Nephron (organoid): ENCODE data around the gene REN.

ENCODE experiments used
- H3K27ac Mint-ChIP-seq, 3 experiments: 2 replicates each; pipeline ENCODE4 v1.8.0; 2020; ENCODE audit warnings: mixed read lengths in 3 of 3, mild to moderate bottlenecking in 2 of 3, moderate library complexity in 1 of 3
- H3K27me3 Mint-ChIP-seq: 2 replicates; pipeline ENCODE4 v1.8.0; 2021; ENCODE audit warnings: low read depth, mild to moderate bottlenecking, moderate library complexity, mixed read lengths
- H3K36me3 Mint-ChIP-seq: 2 replicates; pipeline ENCODE4 v1.8.0; 2020; ENCODE audit warnings: low read depth, mixed read lengths
- H3K4me1 Mint-ChIP-seq: 2 replicates; pipeline ENCODE4 v1.8.0; 2020; ENCODE audit warnings: mixed read lengths
- H3K4me3 Mint-ChIP-seq, 3 experiments: 2 replicates each; pipeline ENCODE4 v1.8.0; 2020; ENCODE audit warnings: mild to moderate bottlenecking in 3 of 3, mixed read lengths in 3 of 3, moderate library complexity in 2 of 3
- H3K9me3 Mint-ChIP-seq: 2 replicates; pipeline ENCODE4 v1.8.0; 2020; ENCODE audit warnings: mixed read lengths
- CTCF ChIP-seq, 3 experiments: fragments of 200-600 bp; sonication (generic); IDR thresholded peaks; one replicate each; pipeline ENCODE4 v1.5.0; 2021; ENCODE audit warnings: antibody characterized with exemption in 3 of 3; ENCODE audit not compliant: unreplicated experiment in 3 of 3

Gene REN

GRCh38 chr1:204206121-204206520 lies 40.0 kb upstream of the REN start:
- H3K9me3 Mint-ChIP-seq, result no peaks in the 10 kb centered on the region
- H3K27ac Mint-ChIP-seq, result peak overlapping the region; percentile 6 to 28 (median 10)
- no peak for TF ChIP-seq CTCF (IDR thresholded peaks at IDR 0.05; ENCODE audit: unreplicated experiment in 3 of 3)
- peaks cover 10% of the 10 kb centered on the region for H3K4me1 Mint-ChIP-seq
- no peaks in the 10 kb centered on the region for H3K36me3 Mint-ChIP-seq
- no peak overlapping the region for H3K4me3 Mint-ChIP-seq
- peaks cover 46% of the 10 kb centered on the region for H3K27me3 Mint-ChIP-seq

GRCh38 chr1:204205486-204205885 lies 39.3 kb upstream of the REN start:
- Mint-ChIP-seq H3K27me3 (peaks cover 51% of the 10 kb centered on the region), H3K36me3 (no peaks in the 10 kb centered on the region), H3K9me3 (no peaks in the 10 kb centered on the region), H3K27ac (no peak overlapping the region), H3K4me1 (peaks cover 10% of the 10 kb centered on the region), H3K4me3 (no peak overlapping the region)
- no peak for TF ChIP-seq CTCF (IDR thresholded peaks at IDR 0.05; ENCODE audit: unreplicated experiment in 3 of 3)

GRCh38 chr1:204204944-204205343 lies 38.8 kb upstream of the REN start:
- no peak for TF ChIP-seq CTCF (IDR thresholded peaks at IDR 0.05; ENCODE audit: unreplicated experiment in 3 of 3)
- Mint-ChIP-seq H3K36me3 (no peaks in the 10 kb centered on the region), H3K27me3 (peaks cover 47% of the 10 kb centered on the region), H3K4me3 (no peak overlapping the region), H3K4me1 (peaks cover 10% of the 10 kb centered on the region), H3K9me3 (no peaks in the 10 kb centered on the region), H3K27ac (no peak overlapping the region)

GRCh38 chr1:204203206-204203767 lies 37.1 kb upstream of the REN start:
- Mint-ChIP-seq H3K27ac (no peak overlapping the region), H3K9me3 (no peaks in the 10 kb centered on the region), H3K4me1 (peaks cover 17% of the 10 kb centered on the region), H3K4me3 (no peak overlapping the region), H3K27me3 (peaks cover 38% of the 10 kb centered on the region), H3K36me3 (no peaks in the 10 kb centered on the region)
- TF ChIP-seq CTCF (IDR thresholded peaks at IDR 0.05; ENCODE audit: unreplicated experiment in 3 of 3), result no peak

- no peaks in the 10 kb centered on the region for H3K9me3 Mint-ChIP-seq
- H3K27ac Mint-ChIP-seq, result no peak overlapping the region
- H3K27me3 Mint-ChIP-seq, result peaks cover 38% of the 10 kb centered on the region
- peaks cover 20% of the 10 kb centered on the region for H3K4me1 Mint-ChIP-seq
- no peaks in the 10 kb centered on the region for H3K36me3 Mint-ChIP-seq
- no peak overlapping the region for H3K4me3 Mint-ChIP-seq
- TF ChIP-seq CTCF (IDR thresholded peaks at IDR 0.05; ENCODE audit: unreplicated experiment in 3 of 3), result no peak
Observed at GRCh38 chr1:204202481-204202880, 36.3 kb upstream of the REN start.

GRCh38 chr1:204201348-204202040 lies 35.4 kb upstream of the REN start:
- no peak overlapping the region for H3K4me3 Mint-ChIP-seq
- no peak for TF ChIP-seq CTCF (IDR thresholded peaks at IDR 0.05; ENCODE audit: unreplicated experiment in 3 of 3)
- peaks cover 15% of the 10 kb centered on the region for H3K4me1 Mint-ChIP-seq
- no peaks in the 10 kb centered on the region for H3K36me3 Mint-ChIP-seq
- no peak overlapping the region for H3K27ac Mint-ChIP-seq
- H3K9me3 Mint-ChIP-seq, result no peaks in the 10 kb centered on the region
- H3K27me3 Mint-ChIP-seq, result peaks cover 32% of the 10 kb centered on the region
